HCT116 (cell line): ENCODE results near the gene CGB7. TPM values are rescaled to one million over a fixed set of nuclear protein-coding genes. Genes with fewer than 3 reads are reported as not detected.

ENCODE experiments used
- ATAC-seq: fragments of 200-7000 bp; cut with Tn5 transposase; 2 replicates; pipeline ENCODE4 v1.9.1; 2020; ENCODE audit warnings: mild to moderate bottlenecking, moderate library complexity
- BruUV-seq: library from RNA; stranded (reverse); fragments of 400-500 nt; replicated peaks from 2 replicates; lab custom pipeline; 2021; lab: Mats Ljungman, UMichigan
- CTCF ChIA-PET: fragments of 300-600 bp; sonication (Branson Sonifier 250); formaldehyde crosslinking; loops from one replicate; lab custom pipeline; 2021; ENCODE audit warnings: antibody characterized with exemption; lab: Charles Lee
- POLR2A ChIA-PET: fragments of 300-600, 350-600 bp; sonication (Branson Sonifier 250); formaldehyde crosslinking; loops from one replicate; lab custom pipeline; 2021; ENCODE audit warnings: antibody characterized with exemption; lab: Charles Lee
- RAD21 ChIA-PET, 2 experiments: fragments of 300-600 bp; sonication (Branson Sonifier 250); formaldehyde crosslinking; loops; one replicate each; lab custom pipeline; 2023; ENCODE audit warnings: low total read pairs in 2 of 2; ENCODE audit not compliant: uncharacterized antibody in 2 of 2, unreplicated experiment in 2 of 2, low non-redundant PET in 1 of 2; lab: Charles Lee
- DNase-seq: peaks from one replicate; pipeline ENCODE4 v3.0.0-alpha.2; 2010; ENCODE audit warnings: low read depth, low spot score
- H2AFZ ChIP-seq: fragments of 200-600 bp; shearing (Covaris generic), sonication (generic); 2 replicates; pipeline ENCODE4 v1.6.1; 2017; ENCODE audit warnings: low read depth, mixed run types, mixed read lengths, antibody characterized with exemption, low read length; ENCODE audit not compliant: poor library complexity, severe bottlenecking
- H3K27ac ChIP-seq: 2 replicates; pipeline ENCODE4 v1.5.1; 2012; ENCODE audit warnings: low read depth, low read length
- H3K27me3 ChIP-seq: fragments of 200-600 bp; sonication (generic); 2 replicates; pipeline ENCODE4 v1.6.1; 2016; ENCODE audit warnings: mixed run types, low read length, mixed read lengths; ENCODE audit not compliant: insufficient read depth
- H3K36me3 ChIP-seq, 2 experiments: fragments of 200-500 bp in 1 of 2; fragments of 200-600 bp in 1 of 2; sonication (Bioruptor generic) in 1 of 2; sonication (generic) in 1 of 2; 2 replicates each; pipeline versions ENCODE4 v1.5.1 to v1.6.1; 2014 to 2016; ENCODE audit warnings: low read length in 2 of 2, inconsistent platforms in 1 of 2, mixed read lengths in 1 of 2, mixed run types in 1 of 2; ENCODE audit not compliant: insufficient read depth in 2 of 2, control insufficient read depth in 1 of 2
- H3K4me1 ChIP-seq, 2 experiments: fragments of 200-600 bp in 1 of 2; sonication (generic) in 1 of 2; 2 replicates each; pipeline versions ENCODE4 v1.5.1 to v1.6.1; 2012 to 2017; ENCODE audit warnings: low read length in 2 of 2, inconsistent platforms in 1 of 2, mild to moderate bottlenecking in 1 of 2, mixed read lengths in 1 of 2, mixed run types in 1 of 2, moderate library complexity in 1 of 2; ENCODE audit not compliant: insufficient read depth in 2 of 2, control insufficient read depth in 1 of 2
- H3K4me2 ChIP-seq: fragments of 200-600 bp; sonication (generic); 2 replicates; pipeline ENCODE4 v1.6.1; 2017; ENCODE audit warnings: mixed run types, low read length, mixed read lengths
- H3K4me3 ChIP-seq, 2 experiments: fragments of 200-600 bp in 1 of 2; sonication (generic) in 1 of 2; replicated peaks in 1 of 2; 2 replicates each; pipeline ENCODE4 v1.5.1; 2011 to 2016; ENCODE audit warnings: low read length in 2 of 2, control low read depth in 1 of 2, low read depth in 1 of 2, mild to moderate bottlenecking in 1 of 2, mixed read lengths in 1 of 2, mixed run types in 1 of 2
- H3K79me2 ChIP-seq: fragments of 200-600 bp; sonication (generic); 2 replicates; pipeline ENCODE4 v1.6.1; 2017; ENCODE audit warnings: mild to moderate bottlenecking, mixed run types, low read length, moderate library complexity, mixed read lengths; ENCODE audit not compliant: insufficient read depth
- H3K9ac ChIP-seq: fragments of 200-600 bp; sonication (generic); 2 replicates; pipeline ENCODE4 v1.6.1; 2016; ENCODE audit warnings: low read length, mixed read lengths
- H3K9me2 ChIP-seq: fragments of 200-600 bp; sonication (generic), shearing (Covaris generic); 2 replicates; pipeline ENCODE4 v1.6.1; 2017; ENCODE audit warnings: mixed run types, mild to moderate bottlenecking, moderate library complexity; ENCODE audit not compliant: insufficient read depth
- H3K9me3 ChIP-seq, 2 experiments: fragments of 200-500 bp in 1 of 2; fragments of 200-600 bp in 1 of 2; sonication (Bioruptor generic) in 1 of 2; sonication (generic) in 1 of 2; 2 replicates each; pipeline ENCODE4 v1.6.1; 2014 to 2017; ENCODE audit warnings: low read length in 2 of 2, mixed read lengths in 2 of 2, inconsistent platforms in 1 of 2, low read depth in 1 of 2, mild to moderate bottlenecking in 1 of 2, mixed run types in 1 of 2, moderate library complexity in 1 of 2; ENCODE audit not compliant: control insufficient read depth in 1 of 2, insufficient read depth in 1 of 2
- H4K20me1 ChIP-seq: fragments of 200-600 bp; sonication (generic), shearing (Covaris generic); 2 replicates; pipeline ENCODE4 v1.6.1; 2017; ENCODE audit warnings: mixed run types, mild to moderate bottlenecking, moderate library complexity; ENCODE audit not compliant: insufficient read depth
- CBX3 ChIP-seq: IDR thresholded peaks from 2 replicates; pipeline ENCODE4 v1.6.1; 2012; ENCODE audit warnings: low read depth
- CEBPB ChIP-seq: IDR thresholded peaks from 2 replicates; pipeline ENCODE4 v1.6.1; 2012; ENCODE audit warnings: low read depth
- ELF1 ChIP-seq: IDR thresholded peaks from 2 replicates; pipeline ENCODE4 v1.6.1; 2012; ENCODE audit warnings: low read depth, borderline replicate concordance
- EZH2 ChIP-seq: fragments of 200-600 bp; sonication (generic); IDR thresholded peaks from 2 replicates; pipeline ENCODE4 v1.6.1; 2017; ENCODE audit warnings: antibody characterized with exemption, mixed run types
- EZH2phosphoT487 ChIP-seq: fragments of 200-600 bp; IDR thresholded peaks from 2 replicates; pipeline ENCODE4 v1.6.1; 2018; ENCODE audit warnings: antibody characterized with exemption, borderline replicate concordance
- FOSL1 ChIP-seq: IDR thresholded peaks from 2 replicates; pipeline ENCODE4 v1.6.1; 2012; ENCODE audit warnings: low read depth
- JUND ChIP-seq: IDR thresholded peaks from 2 replicates; pipeline ENCODE4 v1.6.1; 2012
- POLR2A ChIP-seq: IDR thresholded peaks from 2 replicates; pipeline ENCODE4 v1.7.0; 2011; ENCODE audit warnings: borderline replicate concordance; ENCODE audit not compliant: insufficient read depth, insufficient read length; ENCODE audit errors: extremely low read depth
- POLR2AphosphoS5 ChIP-seq: IDR thresholded peaks from 2 replicates; pipeline ENCODE4 v1.6.1; 2011; ENCODE audit warnings: mild to moderate bottlenecking, low read depth, low read length, moderate library complexity
- RAD21 ChIP-seq: IDR thresholded peaks from 2 replicates; pipeline ENCODE4 v1.6.1; 2012; ENCODE audit warnings: low read depth, mild to moderate bottlenecking
- SIN3A ChIP-seq: IDR thresholded peaks from 2 replicates; pipeline ENCODE4 v1.6.1; 2012; ENCODE audit warnings: low read depth
- SRF ChIP-seq: IDR thresholded peaks from 2 replicates; pipeline ENCODE4 v1.6.1; 2012; ENCODE audit warnings: low read depth
- YY1 ChIP-seq: IDR thresholded peaks from 2 replicates; pipeline ENCODE4 v1.6.1; 2011; ENCODE audit warnings: low read length, low read depth, moderate library complexity, mild to moderate bottlenecking; ENCODE audit not compliant: insufficient replicate concordance; ENCODE audit errors: extremely low read depth
- ZNF274 ChIP-seq: fragments of 200-500 bp; sonication (Bioruptor generic); IDR thresholded peaks from 2 replicates; pipeline ENCODE4 v1.6.1; 2014; ENCODE audit warnings: mild to moderate bottlenecking, low read depth, low read length, inconsistent platforms
- intact Hi-C: fragments of 100-400 bp; cut with micrococcal nuclease; formaldehyde crosslinking; loops from 2 replicates; pipeline ENCODE4 v1.10.0; 2022
- total RNA-seq: library from RNA; stranded (reverse); gene quantifications from one replicate; pipeline ENCODE4 v1.2.1, GENCODE V29; 2021; ENCODE audit not compliant: unreplicated experiment
- TF ChIP-seq, protein P1 (sequence below): IDR thresholded peaks from 2 replicates; pipeline ENCODE4 v1.6.1; 2011; ENCODE audit warnings: mild to moderate bottlenecking, low read length, moderate library complexity; ENCODE audit not compliant: insufficient replicate concordance; ENCODE audit errors: extremely low read depth
- TF ChIP-seq, protein P2 (sequence below): IDR thresholded peaks from 2 replicates; pipeline ENCODE4 v1.6.1; 2012
- TF ChIP-seq, protein P3 (sequence below), 3 experiments: fragments of 200-600 bp in 1 of 3; sonication (generic) in 1 of 3; IDR thresholded peaks in 2 of 3; conservative IDR thresholded peaks in 1 of 3; 2 replicates each; pipeline ENCODE4 v1.5.1; 2012 to 2017; ENCODE audit warnings: low read depth in 2 of 3, low read length in 2 of 3, antibody characterized with exemption in 1 of 3, borderline replicate concordance in 1 of 3, control low read depth in 1 of 3, mild to moderate bottlenecking in 1 of 3, mixed read lengths in 1 of 3, mixed run types in 1 of 3, moderate library complexity in 1 of 3; ENCODE audit not compliant: insufficient read depth in 1 of 3

Gene CGB7
- total RNA-seq, 1 experiment from 2014 or later, result 5.4 TPM

- no peak for DNase-seq
- H3K4me1 ChIP-seq, result peaks cover 30 to 50% of the 10 kb centered on the region in 2 experiments
- H4K20me1 ChIP-seq, result no peaks in the 10 kb centered on the region
- no peak overlapping the region for H3K9ac ChIP-seq
- RAD21 ChIA-PET, result no interaction called here
- intact Hi-C loops, result no loop called here
- H3K4me3 ChIP-seq, result no peak overlapping the region
- POLR2A ChIA-PET, result interaction anchor here (0.6 kb wide), 1 partner anchor 32 kb away, joined by 3 read pairs; no protein-coding TSS in a partner anchor
- TF ChIP-seq POLR2AphosphoS5, result no peak
- no peak for TF ChIP-seq JUND
- no peak for TF ChIP-seq FOSL1
- no peak for TF ChIP-seq CBX3
- TF ChIP-seq ELF1, result no peak
- TF ChIP-seq EZH2phosphoT487, result no peak
- no peak for TF ChIP-seq EZH2
- TF ChIP-seq, protein P1, sequence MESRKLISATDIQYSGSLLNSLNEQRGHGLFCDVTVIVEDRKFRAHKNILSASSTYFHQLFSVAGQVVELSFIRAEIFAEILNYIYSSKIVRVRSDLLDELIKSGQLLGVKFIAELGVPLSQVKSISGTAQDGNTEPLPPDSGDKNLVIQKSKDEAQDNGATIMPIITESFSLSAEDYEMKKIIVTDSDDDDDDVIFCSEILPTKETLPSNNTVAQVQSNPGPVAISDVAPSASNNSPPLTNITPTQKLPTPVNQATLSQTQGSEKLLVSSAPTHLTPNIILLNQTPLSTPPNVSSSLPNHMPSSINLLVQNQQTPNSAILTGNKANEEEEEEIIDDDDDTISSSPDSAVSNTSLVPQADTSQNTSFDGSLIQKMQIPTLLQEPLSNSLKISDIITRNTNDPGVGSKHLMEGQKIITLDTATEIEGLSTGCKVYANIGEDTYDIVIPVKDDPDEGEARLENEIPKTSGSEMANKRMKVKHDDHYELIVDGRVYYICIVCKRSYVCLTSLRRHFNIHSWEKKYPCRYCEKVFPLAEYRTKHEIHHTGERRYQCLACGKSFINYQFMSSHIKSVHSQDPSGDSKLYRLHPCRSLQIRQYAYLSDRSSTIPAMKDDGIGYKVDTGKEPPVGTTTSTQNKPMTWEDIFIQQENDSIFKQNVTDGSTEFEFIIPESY, result no peak
- TF ChIP-seq, protein P2, sequence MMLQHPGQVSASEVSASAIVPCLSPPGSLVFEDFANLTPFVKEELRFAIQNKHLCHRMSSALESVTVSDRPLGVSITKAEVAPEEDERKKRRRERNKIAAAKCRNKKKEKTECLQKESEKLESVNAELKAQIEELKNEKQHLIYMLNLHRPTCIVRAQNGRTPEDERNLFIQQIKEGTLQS, result no peak
- TF ChIP-seq, protein P3, sequence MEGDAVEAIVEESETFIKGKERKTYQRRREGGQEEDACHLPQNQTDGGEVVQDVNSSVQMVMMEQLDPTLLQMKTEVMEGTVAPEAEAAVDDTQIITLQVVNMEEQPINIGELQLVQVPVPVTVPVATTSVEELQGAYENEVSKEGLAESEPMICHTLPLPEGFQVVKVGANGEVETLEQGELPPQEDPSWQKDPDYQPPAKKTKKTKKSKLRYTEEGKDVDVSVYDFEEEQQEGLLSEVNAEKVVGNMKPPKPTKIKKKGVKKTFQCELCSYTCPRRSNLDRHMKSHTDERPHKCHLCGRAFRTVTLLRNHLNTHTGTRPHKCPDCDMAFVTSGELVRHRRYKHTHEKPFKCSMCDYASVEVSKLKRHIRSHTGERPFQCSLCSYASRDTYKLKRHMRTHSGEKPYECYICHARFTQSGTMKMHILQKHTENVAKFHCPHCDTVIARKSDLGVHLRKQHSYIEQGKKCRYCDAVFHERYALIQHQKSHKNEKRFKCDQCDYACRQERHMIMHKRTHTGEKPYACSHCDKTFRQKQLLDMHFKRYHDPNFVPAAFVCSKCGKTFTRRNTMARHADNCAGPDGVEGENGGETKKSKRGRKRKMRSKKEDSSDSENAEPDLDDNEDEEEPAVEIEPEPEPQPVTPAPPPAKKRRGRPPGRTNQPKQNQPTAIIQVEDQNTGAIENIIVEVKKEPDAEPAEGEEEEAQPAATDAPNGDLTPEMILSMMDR (IDR thresholded peaks at IDR 0.05 in 2 of 3, conservative IDR thresholded peaks at IDR 0.05 in 1 of 3; ENCODE audit: borderline replicate concordance in 1 of 3, insufficient read depth in 1 of 3, low read depth in 2 of 3, low read length in 2 of 3), result no peak
- TF ChIP-seq RAD21, result no peak
- no peak for TF ChIP-seq CEBPB
- no peak for TF ChIP-seq YY1
- TF ChIP-seq SIN3A, result no peak
- TF ChIP-seq POLR2A, result no peak
- no peak for TF ChIP-seq SRF
- no peak for TF ChIP-seq ZNF274
- no peaks in the 10 kb centered on the region for H3K79me2 ChIP-seq
- H3K9me3 ChIP-seq, result no peaks in the 10 kb centered on the region
- H3K27me3 ChIP-seq, result no peaks in the 10 kb centered on the region
- H3K9me2 ChIP-seq, result no peaks in the 10 kb centered on the region
- no TSS peak for BruUV-seq
- H3K27ac ChIP-seq, result no peak overlapping the region
- ATAC-seq, result no peak
- H2AFZ ChIP-seq, result no peak overlapping the region
- H3K36me3 ChIP-seq, result no peaks in the 10 kb centered on the region
- H3K4me2 ChIP-seq, result no peak overlapping the region; the same call in 1 of the 2 replicates
- CTCF ChIA-PET, result no interaction called here
Observed at GRCh38 chr19:49067554-49067953, 10.0 kb upstream of the CGB7 start.
